ENCODE results near the gene CACNA2D2. TPM values are rescaled to one million over a fixed set of nuclear protein-coding genes. Genes with fewer than 3 reads are reported as not detected.

CACNA2D2 gene
- total RNA-seq, 1 donor from 2014 or later, result 1.00 TPM

GRCh38 chr3:50401978-50402595, 101.3 kb downstream of the CACNA2D2 start:
- Histone ChIP-seq H4K20me1 (ENCODE audit: insufficient read depth, low read length) (no peaks in the 10 kb centered on the region), H3K27me3 (ENCODE audit: insufficient read depth, low read length) (no peaks in the 10 kb centered on the region), H3K27ac (ENCODE audit: low read depth, low read length) (no peak overlapping the region), H3K4me2 (ENCODE audit: low read length) (no peak overlapping the region), H3K9ac (ENCODE audit: low read length) (no peak overlapping the region), H3K79me2 (ENCODE audit: insufficient read depth, low read length) (no peaks in the 10 kb centered on the region), H3K9me3 (ENCODE audit: insufficient read depth, low read depth, low read length) (no peaks in the 10 kb centered on the region), H2AFZ (ENCODE audit: low read depth, low read length) (no peak overlapping the region), H3K4me1 (ENCODE audit: insufficient read depth, low read length) (no peaks in the 10 kb centered on the region), H3K36me3 (ENCODE audit: insufficient read depth, low read length) (no peaks in the 10 kb centered on the region), H3K4me3 (ENCODE audit: insufficient read depth, low read depth, low read length) (no peak overlapping the region)
- Mint-ChIP-seq H3K4me1 (ENCODE audit: low read depth, unreplicated experiment) (peaks cover 2% of the 10 kb centered on the region), H3K36me3 (ENCODE audit: low read depth, unreplicated experiment) (no peaks in the 10 kb centered on the region), H3K4me3 (ENCODE audit: unreplicated experiment) (no peak overlapping the region), H3K9me3 (ENCODE audit: unreplicated experiment) (no peaks in the 10 kb centered on the region), H3K27ac (ENCODE audit: unreplicated experiment) (no peak overlapping the region), H3K27me3 (ENCODE audit: low read depth, unreplicated experiment) (peaks cover 47% of the 10 kb centered on the region)
- FAIRE-seq (no peak), DNase-seq (ENCODE audit: low read depth) (no peak)
- TF ChIP-seq EZH2 (IDR thresholded peaks at IDR 0.05; ENCODE audit: insufficient read depth, low read length), result no peak
- no peak for TF ChIP-seq CTCF (IDR thresholded peaks at IDR 0.05; ENCODE audit: insufficient read depth, low read depth, low read length)

- Histone ChIP-seq H3K9me3 (ENCODE audit: insufficient read depth, low read depth, low read length) (no peaks in the 10 kb centered on the region), H4K20me1 (ENCODE audit: insufficient read depth, low read length) (no peaks in the 10 kb centered on the region), H3K4me2 (ENCODE audit: low read length) (no peak overlapping the region), H3K79me2 (ENCODE audit: insufficient read depth, low read length) (no peaks in the 10 kb centered on the region), H3K9ac (ENCODE audit: low read length) (no peak overlapping the region), H3K27ac (ENCODE audit: low read depth, low read length) (no peak overlapping the region), H2AFZ (ENCODE audit: low read depth, low read length) (no peak overlapping the region), H3K4me1 (ENCODE audit: insufficient read depth, low read length) (no peaks in the 10 kb centered on the region), H3K36me3 (ENCODE audit: insufficient read depth, low read length) (no peaks in the 10 kb centered on the region), H3K27me3 (ENCODE audit: insufficient read depth, low read length) (peaks cover 4% of the 10 kb centered on the region), H3K4me3 (ENCODE audit: insufficient read depth, low read depth, low read length) (no peak overlapping the region)
- H3K36me3 Mint-ChIP-seq (ENCODE audit: low read depth, unreplicated experiment), result no peaks in the 10 kb centered on the region
- H3K27ac Mint-ChIP-seq (ENCODE audit: unreplicated experiment), result no peak overlapping the region
- H3K27me3 Mint-ChIP-seq (ENCODE audit: low read depth, unreplicated experiment), result peaks cover 33% of the 10 kb centered on the region
- H3K4me3 Mint-ChIP-seq (ENCODE audit: unreplicated experiment), result no peak overlapping the region
- H3K9me3 Mint-ChIP-seq (ENCODE audit: unreplicated experiment), result no peaks in the 10 kb centered on the region
- FAIRE-seq (no peak), DNase-seq (ENCODE audit: low read depth) (no peak)
- TF ChIP-seq CTCF (IDR thresholded peaks at IDR 0.05; ENCODE audit: insufficient read depth, low read depth, low read length), result no peak
- no peak for TF ChIP-seq EZH2 (IDR thresholded peaks at IDR 0.05; ENCODE audit: insufficient read depth, low read length)
- peaks cover 2% of the 10 kb centered on the region for H3K4me1 Mint-ChIP-seq (ENCODE audit: low read depth, unreplicated experiment)
Observed at GRCh38 chr3:50396502-50396901, 106.9 kb downstream of the CACNA2D2 start.

GRCh38 chr3:50395070-50395860, 108.2 kb downstream of the CACNA2D2 start:
- no peak overlapping the region for H3K27ac Mint-ChIP-seq (ENCODE audit: unreplicated experiment)
- H3K36me3 Mint-ChIP-seq (ENCODE audit: low read depth, unreplicated experiment), result no peaks in the 10 kb centered on the region

More at GRCh38 chr3:50395070-50395860, 108.2 kb downstream of the CACNA2D2 start:
- FAIRE-seq, result no peak
- Histone ChIP-seq H3K79me2 (ENCODE audit: insufficient read depth, low read length) (no peaks in the 10 kb centered on the region), H3K36me3 (ENCODE audit: insufficient read depth, low read length) (no peaks in the 10 kb centered on the region), H3K9me3 (ENCODE audit: insufficient read depth, low read depth, low read length) (no peaks in the 10 kb centered on the region), H3K27me3 (ENCODE audit: insufficient read depth, low read length) (peaks cover 4% of the 10 kb centered on the region), H3K4me2 (ENCODE audit: low read length) (no peak overlapping the region), H2AFZ (ENCODE audit: low read depth, low read length) (no peak overlapping the region), H3K9ac (ENCODE audit: low read length) (no peak overlapping the region), H4K20me1 (ENCODE audit: insufficient read depth, low read length) (no peaks in the 10 kb centered on the region), H3K4me3 (ENCODE audit: insufficient read depth, low read depth, low read length) (no peak overlapping the region), H3K27ac (ENCODE audit: low read depth, low read length) (no peak overlapping the region), H3K4me1 (ENCODE audit: insufficient read depth, low read length) (no peaks in the 10 kb centered on the region)
- no peaks in the 10 kb centered on the region for H3K9me3 Mint-ChIP-seq (ENCODE audit: unreplicated experiment)
- TF ChIP-seq CTCF (IDR thresholded peaks at IDR 0.05; ENCODE audit: insufficient read depth, low read depth, low read length) (no peak), EZH2 (IDR thresholded peaks at IDR 0.05; ENCODE audit: insufficient read depth, low read length) (no peak)
- no peak overlapping the region for H3K4me3 Mint-ChIP-seq (ENCODE audit: unreplicated experiment)
- DNase-seq (ENCODE audit: low read depth), result no peak
- peaks cover 2% of the 10 kb centered on the region for H3K4me1 Mint-ChIP-seq (ENCODE audit: low read depth, unreplicated experiment)
- H3K27me3 Mint-ChIP-seq (ENCODE audit: low read depth, unreplicated experiment), result peaks cover 33% of the 10 kb centered on the region
